ENCODE results near the gene MEGF9.
A peak's percentile ranks its signal among the peaks of the same experiment; 100 is the strongest.

The MEGF9 gene

DNA sequence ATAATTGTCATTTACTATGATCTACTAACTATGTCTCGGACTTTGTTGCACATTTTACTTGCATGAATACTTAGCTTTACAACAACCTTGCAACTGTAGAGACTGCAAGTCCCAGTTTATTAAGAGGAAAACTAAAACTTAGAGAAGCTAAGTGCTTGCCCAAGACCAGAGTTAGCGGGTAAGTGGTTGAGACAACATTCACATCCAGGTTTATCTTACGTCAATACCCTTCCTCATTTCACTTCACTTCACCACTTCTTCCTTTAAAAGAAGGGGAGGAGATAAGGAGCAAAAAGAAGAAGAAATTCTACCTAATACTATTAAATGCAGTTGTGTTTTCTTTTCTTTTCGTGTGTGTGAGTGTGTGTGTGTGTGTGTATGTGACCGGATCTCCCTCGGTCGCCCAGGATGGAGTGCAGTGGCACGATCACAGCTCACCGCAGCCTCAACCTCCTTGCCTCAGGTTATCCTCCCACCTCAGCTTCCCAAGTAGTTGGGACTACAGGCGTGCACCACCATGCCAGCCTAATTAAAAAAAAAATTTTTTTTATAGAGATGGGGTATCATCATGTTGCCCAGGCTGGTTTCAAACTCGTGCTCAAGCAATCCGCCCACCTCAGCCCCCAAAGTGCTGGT, 37.4 kb downstream of the MEGF9 start:
- DNase-seq (ENCODE audit: insufficient read length, low spot score), result no peak
- FAIRE-seq, result no peak

DNA sequence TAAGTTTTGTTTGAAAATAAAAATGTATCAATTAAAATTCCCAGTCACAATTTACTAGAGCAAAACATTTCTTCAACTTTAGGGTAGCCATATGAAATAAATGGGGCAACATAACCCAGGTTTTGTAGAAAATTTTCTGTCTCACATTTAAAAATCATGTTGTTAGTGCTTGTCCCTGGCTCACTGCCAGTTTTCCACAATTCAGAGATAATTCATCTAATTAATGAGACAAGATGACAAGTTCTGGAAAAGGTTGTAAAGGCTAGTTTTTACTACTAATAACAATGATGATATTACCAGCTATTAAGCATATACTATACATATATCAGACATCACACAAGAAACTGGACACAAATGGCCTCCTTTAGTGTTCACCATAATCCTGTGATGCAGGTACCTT, 45.9 kb downstream of the MEGF9 start:
- TF ChIP-seq PAX5 (IDR thresholded peaks at IDR 0.05; ENCODE audit: insufficient read depth, low read length, severe bottlenecking), result no peak
- TF ChIP-seq TAF1 (IDR thresholded peaks at IDR 0.05; ENCODE audit: low read depth, low read length), result no peak
- TF ChIP-seq POLR2A (IDR thresholded peaks at IDR 0.05; ENCODE audit: low read depth, low read length), result no peak
- TF ChIP-seq SPI1 (IDR thresholded peaks at IDR 0.05; ENCODE audit: low read depth, low read length), result no peak
- TF ChIP-seq POU2F2 (IDR thresholded peaks at IDR 0.05; ENCODE audit: low read depth, low read length), result no peak
- no peak for TF ChIP-seq POLR2AphosphoS5 (IDR thresholded peaks at IDR 0.05; ENCODE audit: low read depth, low read length)
- FAIRE-seq (no peak), DNase-seq (ENCODE audit: insufficient read length, low spot score) (no peak)

More for the DNA sequence above, 37.4 kb downstream of the MEGF9 start:
- TF ChIP-seq TAF1 (IDR thresholded peaks at IDR 0.05; ENCODE audit: low read depth, low read length), result no peak
- TF ChIP-seq SPI1 (IDR thresholded peaks at IDR 0.05; ENCODE audit: low read depth, low read length), result no peak
- TF ChIP-seq POU2F2 (IDR thresholded peaks at IDR 0.05; ENCODE audit: low read depth, low read length), result no peak
- no peak for TF ChIP-seq PAX5 (IDR thresholded peaks at IDR 0.05; ENCODE audit: insufficient read depth, low read length, severe bottlenecking)
- no peak for TF ChIP-seq POLR2AphosphoS5 (IDR thresholded peaks at IDR 0.05; ENCODE audit: low read depth, low read length)
- TF ChIP-seq POLR2A (IDR thresholded peaks at IDR 0.05; ENCODE audit: low read depth, low read length), result no peak

DNA sequence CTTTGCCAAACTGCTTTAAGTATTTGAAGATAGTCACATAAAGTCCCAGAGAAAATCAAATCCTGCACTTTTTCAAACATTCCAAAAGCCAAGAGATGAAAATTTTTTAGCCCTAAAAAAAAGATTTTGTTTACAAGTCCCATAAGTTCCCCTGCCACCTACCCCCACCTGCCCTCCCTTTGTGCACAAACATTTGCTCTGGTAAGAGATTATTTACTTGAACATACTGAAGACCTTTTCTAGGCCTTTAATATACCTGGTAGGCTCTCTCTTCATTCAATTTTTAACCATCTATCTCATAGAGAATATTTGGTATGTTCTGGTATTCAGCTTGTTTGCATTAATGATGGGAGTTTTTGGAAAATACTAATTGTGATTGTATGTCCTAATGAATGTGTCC, 50.3 kb downstream of the MEGF9 start:
- FAIRE-seq (no peak), DNase-seq (ENCODE audit: insufficient read length, low spot score) (no peak)
- TF ChIP-seq SPI1 (IDR thresholded peaks at IDR 0.05; ENCODE audit: low read depth, low read length) (no peak), PAX5 (IDR thresholded peaks at IDR 0.05; ENCODE audit: insufficient read depth, low read length, severe bottlenecking) (no peak), POU2F2 (IDR thresholded peaks at IDR 0.05; ENCODE audit: low read depth, low read length) (no peak), POLR2A (IDR thresholded peaks at IDR 0.05; ENCODE audit: low read depth, low read length) (no peak), POLR2AphosphoS5 (IDR thresholded peaks at IDR 0.05; ENCODE audit: low read depth, low read length) (no peak), TAF1 (IDR thresholded peaks at IDR 0.05; ENCODE audit: low read depth, low read length) (no peak)

DNA sequence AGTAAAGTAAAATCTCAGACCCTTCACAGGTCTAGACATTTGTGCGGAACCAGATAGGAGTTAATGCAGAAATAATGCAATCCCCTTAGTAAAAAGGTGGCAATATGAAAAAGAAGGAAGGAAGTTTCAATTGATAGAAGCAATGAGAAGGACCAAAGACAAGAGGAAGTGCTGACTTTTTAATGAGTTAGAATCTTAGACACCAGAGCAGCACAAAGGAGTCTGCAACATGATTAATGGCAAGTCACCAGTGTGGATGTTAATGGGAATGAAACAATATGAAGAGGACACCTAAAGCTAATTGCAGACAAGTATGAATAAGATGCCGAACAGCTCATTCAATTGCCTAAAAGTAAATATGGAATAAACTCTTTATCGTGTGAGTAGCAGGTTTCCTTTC, 50.9 kb downstream of the MEGF9 start:
- FAIRE-seq (no peak), DNase-seq (ENCODE audit: insufficient read length, low spot score) (no peak)
- TF ChIP-seq TAF1 (IDR thresholded peaks at IDR 0.05; ENCODE audit: low read depth, low read length), result no peak
- TF ChIP-seq POU2F2 (IDR thresholded peaks at IDR 0.05; ENCODE audit: low read depth, low read length), result no peak
- no peak for TF ChIP-seq POLR2AphosphoS5 (IDR thresholded peaks at IDR 0.05; ENCODE audit: low read depth, low read length)
- no peak for TF ChIP-seq PAX5 (IDR thresholded peaks at IDR 0.05; ENCODE audit: insufficient read depth, low read length, severe bottlenecking)
- no peak for TF ChIP-seq POLR2A (IDR thresholded peaks at IDR 0.05; ENCODE audit: low read depth, low read length)
- TF ChIP-seq SPI1 (IDR thresholded peaks at IDR 0.05; ENCODE audit: low read depth, low read length), result no peak

DNA sequence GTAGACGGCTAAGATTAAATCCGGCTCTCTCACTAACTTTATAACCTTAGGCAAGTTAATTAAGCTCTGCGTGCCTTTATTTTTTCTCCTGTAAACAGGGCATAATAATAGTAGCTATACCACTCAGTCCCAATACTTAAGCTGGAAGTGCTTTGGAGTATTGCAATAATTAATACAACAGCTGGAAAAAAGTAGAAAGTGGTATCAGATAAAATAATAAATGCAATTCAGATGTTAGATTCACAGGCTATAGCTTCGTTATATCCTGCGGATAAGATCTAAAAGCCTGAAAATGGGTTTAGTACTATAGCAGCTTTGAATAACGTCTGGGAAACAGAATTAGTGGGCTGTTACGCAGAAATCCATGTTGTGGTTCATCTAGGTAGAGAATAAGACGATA, 51.8 kb downstream of the MEGF9 start:
- TF ChIP-seq POLR2A (IDR thresholded peaks at IDR 0.05; ENCODE audit: low read depth, low read length) (no peak), POLR2AphosphoS5 (IDR thresholded peaks at IDR 0.05; ENCODE audit: low read depth, low read length) (no peak), TAF1 (IDR thresholded peaks at IDR 0.05; ENCODE audit: low read depth, low read length) (no peak), SPI1 (IDR thresholded peaks at IDR 0.05; ENCODE audit: low read depth, low read length) (no peak), PAX5 (IDR thresholded peaks at IDR 0.05; ENCODE audit: insufficient read depth, low read length, severe bottlenecking) (no peak)
- FAIRE-seq (no peak), DNase-seq (ENCODE audit: insufficient read length, low spot score) (no peak)

DNA sequence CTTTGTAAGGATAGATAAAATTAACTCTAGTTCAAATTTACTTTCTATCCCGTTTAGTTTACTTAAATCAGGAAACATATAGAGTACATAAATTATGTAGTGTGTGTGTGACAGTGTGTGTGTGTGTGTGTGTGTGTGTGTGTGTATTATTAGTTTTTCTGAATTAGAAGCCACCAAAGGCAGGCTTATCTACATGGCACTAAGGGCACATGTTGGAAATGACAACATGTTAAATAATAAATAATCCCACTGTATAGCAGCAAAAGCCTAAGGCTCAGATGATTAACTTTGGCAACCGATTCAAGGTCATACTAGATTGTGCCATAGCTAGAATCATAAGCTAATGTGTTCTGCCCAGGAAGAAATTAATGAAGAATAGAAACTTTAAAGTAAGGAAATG, 54.6 kb downstream of the MEGF9 start:
- FAIRE-seq (no peak), DNase-seq (ENCODE audit: insufficient read length, low spot score) (no peak)
- TF ChIP-seq TAF1 (IDR thresholded peaks at IDR 0.05; ENCODE audit: low read depth, low read length) (no peak), SPI1 (IDR thresholded peaks at IDR 0.05; ENCODE audit: low read depth, low read length) (no peak), PAX5 (IDR thresholded peaks at IDR 0.05; ENCODE audit: insufficient read depth, low read length, severe bottlenecking) (no peak), POLR2A (IDR thresholded peaks at IDR 0.05; ENCODE audit: low read depth, low read length) (no peak), POU2F2 (IDR thresholded peaks at IDR 0.05; ENCODE audit: low read depth, low read length) (no peak), POLR2AphosphoS5 (IDR thresholded peaks at IDR 0.05; ENCODE audit: low read depth, low read length) (no peak)

DNA sequence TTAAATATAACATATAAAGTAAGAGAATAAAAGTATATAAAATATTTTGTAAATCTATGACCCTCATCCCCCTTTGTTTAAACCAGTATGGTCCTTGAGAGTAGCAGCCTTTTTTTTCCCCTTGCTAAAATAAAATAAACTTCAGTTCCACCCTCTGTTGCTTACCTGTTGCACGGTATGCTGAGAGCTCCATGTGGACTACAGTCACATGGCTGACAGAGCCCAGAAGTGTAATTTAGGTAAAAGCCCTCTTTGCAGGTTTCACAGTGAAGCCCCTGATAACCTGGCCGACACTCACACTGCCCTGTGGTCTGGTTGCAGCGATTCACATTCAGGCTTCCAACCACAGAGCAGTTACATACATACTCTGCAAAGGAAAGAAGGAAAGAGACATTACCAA, 55.1 kb downstream of the MEGF9 start:
- FAIRE-seq (no peak), DNase-seq (ENCODE audit: insufficient read length, low spot score) (no peak)
- no peak for TF ChIP-seq POU2F2 (IDR thresholded peaks at IDR 0.05; ENCODE audit: low read depth, low read length)
- TF ChIP-seq SPI1 (IDR thresholded peaks at IDR 0.05; ENCODE audit: low read depth, low read length), result no peak
- TF ChIP-seq TAF1 (IDR thresholded peaks at IDR 0.05; ENCODE audit: low read depth, low read length), result no peak
- no peak for TF ChIP-seq PAX5 (IDR thresholded peaks at IDR 0.05; ENCODE audit: insufficient read depth, low read length, severe bottlenecking)
- TF ChIP-seq POLR2AphosphoS5 (IDR thresholded peaks at IDR 0.05; ENCODE audit: low read depth, low read length), result no peak
- no peak for TF ChIP-seq POLR2A (IDR thresholded peaks at IDR 0.05; ENCODE audit: low read depth, low read length)

DNA sequence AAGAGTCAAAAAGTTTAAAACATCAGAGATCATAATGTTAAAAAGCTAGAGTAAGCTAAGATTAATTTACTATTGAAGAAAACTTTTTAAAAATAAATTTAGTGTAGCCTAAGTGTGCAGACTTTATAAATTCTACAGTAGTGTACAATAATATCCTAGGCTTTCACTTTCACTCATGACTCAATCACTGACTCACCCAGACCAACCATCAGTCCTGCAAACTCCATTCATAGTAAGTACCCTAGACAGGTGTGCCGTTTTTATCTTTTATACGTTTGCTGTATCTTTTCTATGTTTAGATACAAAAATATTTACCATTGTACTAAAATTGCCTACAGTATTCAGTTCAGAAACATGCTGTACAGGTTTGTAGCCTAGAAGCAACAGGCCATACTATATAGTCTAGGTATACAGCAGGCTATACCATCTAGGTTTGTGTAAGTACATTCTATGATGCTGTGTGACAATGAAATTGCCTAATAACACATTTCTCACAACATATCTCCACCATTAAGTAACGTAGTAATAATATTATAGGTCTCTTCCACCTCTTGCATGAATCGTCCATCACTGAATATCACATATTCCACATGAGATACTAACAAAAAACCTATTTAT, 59.2 kb downstream of the MEGF9 start:
- TF ChIP-seq POLR2AphosphoS5 (IDR thresholded peaks at IDR 0.05; ENCODE audit: low read depth, low read length), result no peak
- TF ChIP-seq TAF1 (IDR thresholded peaks at IDR 0.05; ENCODE audit: low read depth, low read length), result no peak
- no peak for TF ChIP-seq PAX5 (IDR thresholded peaks at IDR 0.05; ENCODE audit: insufficient read depth, low read length, severe bottlenecking)
- no peak for TF ChIP-seq POU2F2 (IDR thresholded peaks at IDR 0.05; ENCODE audit: low read depth, low read length)
- no peak for TF ChIP-seq POLR2A (IDR thresholded peaks at IDR 0.05; ENCODE audit: low read depth, low read length)
- TF ChIP-seq SPI1 (IDR thresholded peaks at IDR 0.05; ENCODE audit: low read depth, low read length), result no peak
- FAIRE-seq, result peak; percentile 52
- DNase-seq (ENCODE audit: insufficient read length, low spot score), result no peak

DNA sequence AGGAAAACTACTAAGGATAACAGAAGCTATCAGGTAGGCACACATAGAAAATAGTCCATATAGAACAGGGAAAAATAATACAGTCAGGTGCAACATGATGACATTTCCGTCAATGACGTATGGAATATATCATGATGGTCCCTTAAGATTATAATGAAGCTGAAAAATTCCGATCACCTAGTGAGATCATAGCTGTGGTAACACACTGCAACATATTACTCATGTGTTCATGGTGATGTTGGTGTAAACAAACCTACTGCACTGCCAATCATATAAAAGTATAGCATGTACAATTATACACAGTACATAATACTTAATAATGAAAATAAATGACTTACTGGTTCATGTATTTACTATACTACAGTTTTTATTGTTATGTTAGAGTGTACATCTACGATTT, 60.0 kb downstream of the MEGF9 start:
- DNase-seq (ENCODE audit: insufficient read length, low spot score) (no peak), FAIRE-seq (peak; percentile 50)
- TF ChIP-seq SPI1 (IDR thresholded peaks at IDR 0.05; ENCODE audit: low read depth, low read length), result no peak
- no peak for TF ChIP-seq POLR2AphosphoS5 (IDR thresholded peaks at IDR 0.05; ENCODE audit: low read depth, low read length)
- TF ChIP-seq POLR2A (IDR thresholded peaks at IDR 0.05; ENCODE audit: low read depth, low read length), result no peak
- TF ChIP-seq TAF1 (IDR thresholded peaks at IDR 0.05; ENCODE audit: low read depth, low read length), result no peak
- no peak for TF ChIP-seq PAX5 (IDR thresholded peaks at IDR 0.05; ENCODE audit: insufficient read depth, low read length, severe bottlenecking)
- no peak for TF ChIP-seq POU2F2 (IDR thresholded peaks at IDR 0.05; ENCODE audit: low read depth, low read length)

All from GM12891 (cell line).